ENCODE results near the gene SLC36A3. TPM values are rescaled to one million over a fixed set of nuclear protein-coding genes. Genes with fewer than 3 reads are reported as not detected.

SLC36A3 gene
- polyA plus RNA-seq, 1 experiment = not detected

GRCh38 chr5:151274666-151275065, 28.9 kb downstream of the SLC36A3 start:
- Histone ChIP-seq H3K4me3 (ENCODE audit: low read depth, low read length) (no peak overlapping the region), H3K27me3 (ENCODE audit: control insufficient read depth, insufficient read depth, low read length) (peaks cover 5% of the 10 kb centered on the region), H3K9me3 (ENCODE audit: control insufficient read depth, insufficient read depth, low read length) (no peaks in the 10 kb centered on the region), H3K27ac (ENCODE audit: low read depth, low read length) (no peak overlapping the region)
- DNase-seq (ENCODE audit: low read depth, low spot score) = no peak
- ChIA-PET CTCF (no interaction called here), POLR2A (no interaction called here)
- TF ChIP-seq CTCF (IDR thresholded peaks at IDR 0.05; ENCODE audit: low read depth, low read length) = no peak

- CTCF ChIA-PET = interaction anchor here (0.5 kb wide), 1 partner anchor 237 kb away, joined by 4 read pairs; no protein-coding TSS in a partner anchor
- Histone ChIP-seq H3K9me3 (ENCODE audit: control insufficient read depth, insufficient read depth, low read length) (no peaks in the 10 kb centered on the region), H3K4me3 (ENCODE audit: low read depth, low read length) (no peak overlapping the region), H3K27me3 (ENCODE audit: control insufficient read depth, insufficient read depth, low read length) (no peaks in the 10 kb centered on the region), H3K27ac (ENCODE audit: low read depth, low read length) (no peak overlapping the region)
- POLR2A ChIA-PET = no interaction called here
- no peak for DNase-seq (ENCODE audit: low read depth, low spot score)
- TF ChIP-seq CTCF (IDR thresholded peaks at IDR 0.05; ENCODE audit: low read depth, low read length) = no peak
Measured at GRCh38 chr5:151271336-151271735, 32.2 kb downstream of the SLC36A3 start.

GRCh38 chr5:151270599-151270998, 33.0 kb downstream of the SLC36A3 start:
- POLR2A ChIA-PET = no interaction called here

GRCh38 chr5:151267491-151268260, 35.9 kb downstream of the SLC36A3 start:
- no peak overlapping the region for H3K27ac ChIP-seq (ENCODE audit: low read depth, low read length)
- H3K27me3 ChIP-seq (ENCODE audit: control insufficient read depth, insufficient read depth, low read length) = no peaks in the 10 kb centered on the region
- H3K4me3 ChIP-seq (ENCODE audit: low read depth, low read length) = no peak overlapping the region
- DNase-seq (ENCODE audit: low read depth, low spot score) = no peak
- ChIA-PET CTCF (no interaction called here), POLR2A (no interaction called here)
- TF ChIP-seq CTCF (IDR thresholded peaks at IDR 0.05; ENCODE audit: low read depth, low read length) = no peak
- H3K9me3 ChIP-seq (ENCODE audit: control insufficient read depth, insufficient read depth, low read length) = no peaks in the 10 kb centered on the region

More at GRCh38 chr5:151270599-151270998, 33.0 kb downstream of the SLC36A3 start:
- Histone ChIP-seq H3K4me3 (ENCODE audit: low read depth, low read length) (no peak overlapping the region), H3K27me3 (ENCODE audit: control insufficient read depth, insufficient read depth, low read length) (no peaks in the 10 kb centered on the region), H3K27ac (ENCODE audit: low read depth, low read length) (no peak overlapping the region), H3K9me3 (ENCODE audit: control insufficient read depth, insufficient read depth, low read length) (no peaks in the 10 kb centered on the region)
- TF ChIP-seq CTCF (IDR thresholded peaks at IDR 0.05; ENCODE audit: low read depth, low read length) = no peak
- CTCF ChIA-PET = interaction anchor here (0.5 to 0.6 kb wide), 2 partner anchors 238 to 253 kb away, joined by 3 to 4 read pairs; no protein-coding TSS in a partner anchor
- no peak for DNase-seq (ENCODE audit: low read depth, low spot score)

GRCh38 chr5:151264113-151264512, 39.5 kb downstream of the SLC36A3 start:
- Histone ChIP-seq H3K4me3 (ENCODE audit: low read depth, low read length) (no peak overlapping the region), H3K9me3 (ENCODE audit: control insufficient read depth, insufficient read depth, low read length) (no peaks in the 10 kb centered on the region), H3K27me3 (ENCODE audit: control insufficient read depth, insufficient read depth, low read length) (no peaks in the 10 kb centered on the region), H3K27ac (ENCODE audit: low read depth, low read length) (no peak overlapping the region)
- ChIA-PET POLR2A (no interaction called here), CTCF (no interaction called here)
- no peak for DNase-seq (ENCODE audit: low read depth, low spot score)
- no peak for TF ChIP-seq CTCF (IDR thresholded peaks at IDR 0.05; ENCODE audit: low read depth, low read length)
